DND-41 (cell line): ENCODE data around the gene DYNC1H1.

Experiments used
- ATAC-seq: fragments of 200-7000 bp; cut with Tn5 transposase; 3 replicates; pipeline ENCODE4 v1.9.1; 2021; ENCODE audit warnings: low read depth; ENCODE audit not compliant: insufficient read depth
- DNase-seq: peaks from one replicate; pipeline ENCODE4 v3.0.0-alpha.2; 2020
- H2AFZ ChIP-seq: 2 replicates; pipeline ENCODE4 v1.6.0; 2012; ENCODE audit warnings: low read depth, low read length
- H3K27ac ChIP-seq: 2 replicates; pipeline ENCODE4 v1.5.1; 2012; ENCODE audit warnings: low read length, inconsistent platforms
- H3K27me3 ChIP-seq: fragments of 200-600 bp; sonication (generic); 2 replicates; pipeline ENCODE4 v1.6.0; 2012; ENCODE audit warnings: low read length, mild to moderate bottlenecking, inconsistent platforms; ENCODE audit not compliant: insufficient read depth, poor library complexity
- H3K36me3 ChIP-seq: 2 replicates; pipeline ENCODE4 v1.5.1; 2012; ENCODE audit warnings: low read length, inconsistent platforms; ENCODE audit not compliant: insufficient read depth
- H3K4me1 ChIP-seq: 2 replicates; pipeline ENCODE4 v1.5.1; 2012; ENCODE audit warnings: mild to moderate bottlenecking, low read length; ENCODE audit not compliant: insufficient read depth
- H3K4me2 ChIP-seq: 2 replicates; pipeline ENCODE4 v1.6.0; 2012; ENCODE audit warnings: mild to moderate bottlenecking, moderate library complexity, low read length, inconsistent platforms; ENCODE audit not compliant: insufficient read depth
- H3K4me3 ChIP-seq, 2 experiments: fragments of 200-600 bp in 1 of 2; shearing (Covaris generic) in 1 of 2; 2 replicates each; pipeline ENCODE4 v1.5.1; 2012 to 2016; ENCODE audit warnings: inconsistent platforms in 2 of 2, low read length in 2 of 2, mild to moderate bottlenecking in 2 of 2, low read depth in 1 of 2, moderate library complexity in 1 of 2
- H3K79me2 ChIP-seq: 2 replicates; pipeline ENCODE4 v1.6.0; 2012; ENCODE audit warnings: low read length, inconsistent platforms; ENCODE audit not compliant: insufficient read depth
- H3K9ac ChIP-seq: 2 replicates; pipeline ENCODE4 v1.6.0; 2012; ENCODE audit warnings: low read depth, mild to moderate bottlenecking, inconsistent platforms, low read length, moderate library complexity
- H3K9me3 ChIP-seq: 2 replicates; pipeline ENCODE4 v1.5.1; 2012; ENCODE audit warnings: low read length, moderate library complexity, mild to moderate bottlenecking, inconsistent platforms; ENCODE audit not compliant: insufficient read depth, severe bottlenecking
- H4K20me1 ChIP-seq: 2 replicates; pipeline ENCODE4 v1.6.0; 2012; ENCODE audit warnings: low read length; ENCODE audit not compliant: insufficient read depth
- CTCF ChIP-seq: IDR thresholded peaks from 2 replicates; pipeline ENCODE4 v1.5.1; 2012; ENCODE audit warnings: borderline replicate concordance, low read length, moderate library complexity, mild to moderate bottlenecking; ENCODE audit not compliant: poor library complexity, severe bottlenecking; ENCODE audit errors: extremely low read depth
- EZH2 ChIP-seq: IDR thresholded peaks from 3 replicates; pipeline ENCODE4 v1.6.1; 2012; ENCODE audit warnings: borderline replicate concordance, low read depth, mild to moderate bottlenecking, moderate library complexity, low read length, inconsistent platforms; ENCODE audit not compliant: severe bottlenecking

DYNC1H1 gene

GRCh38 chr14:102078831-102079699 lies 114.7 kb downstream of the DYNC1H1 start:
- Histone ChIP-seq H3K27ac (no peak overlapping the region), H3K79me2 (peaks cover 29% of the 10 kb centered on the region), H3K9me3 (no peaks in the 10 kb centered on the region), H3K4me3 (no peak overlapping the region), H4K20me1 (peaks cover 46% of the 10 kb centered on the region), H3K4me1 (peaks cover 29% of the 10 kb centered on the region), H3K27me3 (no peaks in the 10 kb centered on the region), H3K4me2 (peak overlapping the region; percentile 24; the same call in 1 of the 2 replicates), H3K36me3 (peaks cover 56% of the 10 kb centered on the region), H2AFZ (no peak overlapping the region), H3K9ac (no peak overlapping the region)
- TF ChIP-seq CTCF (no peak), EZH2 (no peak)
- DNase-seq: no peak
- peak; percentile 22; the same call in 1 of the 3 replicates for ATAC-seq

DNA sequence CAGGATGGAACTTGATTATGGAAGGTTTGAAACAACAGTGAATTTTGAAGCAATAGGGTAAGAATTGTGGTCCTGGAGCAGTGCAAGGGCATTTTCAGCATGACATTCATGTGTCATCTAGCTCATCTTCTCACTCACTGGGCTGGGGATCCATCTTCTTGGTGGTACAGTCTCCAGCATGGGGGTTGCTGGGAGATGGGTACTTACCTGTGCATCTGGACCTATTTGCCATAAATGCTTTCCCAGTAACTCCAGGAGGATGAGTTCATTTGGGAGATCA lies 115.3 kb downstream of the DYNC1H1 start:
- Histone ChIP-seq H2AFZ (no peak overlapping the region), H3K4me2 (peak overlapping the region; percentile 24; the same call in 1 of the 2 replicates), H3K9ac (no peak overlapping the region), H3K36me3 (peaks cover 62% of the 10 kb centered on the region), H3K9me3 (no peaks in the 10 kb centered on the region), H3K4me3 (no peak overlapping the region), H3K27me3 (no peaks in the 10 kb centered on the region), H4K20me1 (peaks cover 52% of the 10 kb centered on the region), H3K79me2 (peaks cover 34% of the 10 kb centered on the region), H3K27ac (no peak overlapping the region), H3K4me1 (peaks cover 35% of the 10 kb centered on the region)
- TF ChIP-seq CTCF (no peak), EZH2 (no peak)
- ATAC-seq: 0 out of 3 replicates have a peak, but pooled peaks have one; percentile 9
- DNase-seq: no peak

DNA sequence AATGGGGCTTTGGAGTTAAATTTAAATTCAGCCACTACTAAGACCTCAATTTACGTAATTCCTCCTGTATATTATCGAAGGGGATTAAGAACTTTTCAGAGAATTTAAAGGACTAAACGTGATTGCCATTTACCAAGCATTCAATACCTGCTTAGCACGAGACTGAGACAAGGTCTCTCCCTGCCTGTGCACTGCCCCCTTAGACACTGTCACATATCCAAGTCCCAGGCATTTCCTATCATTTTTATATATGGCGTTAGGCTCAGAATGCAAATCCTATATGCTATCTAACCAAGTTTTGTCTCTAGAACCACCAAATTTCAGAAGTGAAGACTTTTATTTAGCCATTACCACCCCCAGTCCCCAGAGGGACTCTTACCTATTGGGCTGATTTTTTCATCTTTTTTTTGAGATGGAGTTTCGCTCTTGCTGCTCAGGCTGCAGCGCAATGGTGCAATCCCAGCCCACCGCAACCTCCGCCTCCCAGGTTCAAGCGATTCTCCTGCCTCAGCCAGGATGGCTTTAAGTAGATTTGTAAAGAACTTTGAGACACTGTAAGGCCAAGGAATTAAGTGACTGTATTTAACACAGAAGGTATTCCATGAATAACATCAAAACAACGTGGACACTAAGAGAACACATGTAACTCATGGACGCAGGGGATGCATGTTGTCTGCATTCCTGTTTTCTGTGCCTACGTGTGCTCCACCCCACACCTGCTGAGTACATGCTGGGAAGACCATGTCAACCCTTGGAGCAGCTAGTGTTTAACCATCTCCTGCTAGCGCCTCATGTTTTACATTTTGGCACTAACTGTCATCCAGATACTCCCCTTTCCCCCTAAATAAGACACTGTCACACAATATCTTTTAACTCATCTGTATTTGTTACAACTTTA lies 116.1 kb downstream of the DYNC1H1 start:
- no peak for TF ChIP-seq CTCF
- TF ChIP-seq EZH2: no peak
- H3K9ac ChIP-seq: no peak overlapping the region
- H3K27ac ChIP-seq: no peak overlapping the region
- H3K4me2 ChIP-seq: peak overlapping the region; percentile 11; the same call in 1 of the 2 replicates
- ATAC-seq: no peak
- no peak overlapping the region for H2AFZ ChIP-seq
- no peaks in the 10 kb centered on the region for H3K27me3 ChIP-seq
- H3K4me1 ChIP-seq: peaks cover 43% of the 10 kb centered on the region
- no peak for DNase-seq
- peaks cover 42% of the 10 kb centered on the region for H3K79me2 ChIP-seq
- peaks cover 70% of the 10 kb centered on the region for H3K36me3 ChIP-seq
- no peaks in the 10 kb centered on the region for H3K9me3 ChIP-seq
- no peak overlapping the region; a peak in 1 of 4 replicates for H3K4me3 ChIP-seq
- H4K20me1 ChIP-seq: peaks cover 60% of the 10 kb centered on the region
